Hepatocyte (in vitro differentiated cells): ENCODE results near the gene OGFOD1. TPM values are rescaled to one million over a fixed set of nuclear protein-coding genes. Genes with fewer than 3 reads are reported as not detected.

Experiments
- DNase-seq: peaks from one replicate; pipeline ENCODE4 v3.0.0-alpha.2; 2016; ENCODE audit warnings: low spot score
- H2AFZ ChIP-seq: fragments of 200-600 bp; sonication (generic); 2 replicates; pipeline ENCODE4 v1.6.0; 2016; ENCODE audit warnings: antibody characterized with exemption, mild to moderate bottlenecking
- H3K27ac ChIP-seq: fragments of 200-600 bp; sonication (generic); 2 replicates; pipeline ENCODE4 v1.5.1; 2016; ENCODE audit warnings: mild to moderate bottlenecking
- H3K27me3 ChIP-seq: fragments of 200-600 bp; sonication (generic); 2 replicates; pipeline ENCODE4 v1.6.1; 2016
- H3K36me3 ChIP-seq: fragments of 200-600 bp; sonication (generic); replicated peaks from 2 replicates; pipeline ENCODE4 v1.5.1; 2016; ENCODE audit warnings: low read depth; ENCODE audit not compliant: insufficient read depth
- H3K4me1 ChIP-seq: fragments of 200-600 bp; sonication (generic); 2 replicates; pipeline ENCODE4 v1.5.1; 2016; ENCODE audit warnings: mild to moderate bottlenecking, moderate library complexity; ENCODE audit not compliant: insufficient read depth
- H3K4me2 ChIP-seq: fragments of 200-600 bp; sonication (generic); 2 replicates; pipeline ENCODE4 v1.6.0; 2016
- H3K4me3 ChIP-seq: fragments of 200-600 bp; sonication (generic); 2 replicates; pipeline ENCODE4 v1.5.1; 2016; ENCODE audit warnings: mild to moderate bottlenecking
- H3K79me2 ChIP-seq: fragments of 200-600 bp; sonication (generic); 2 replicates; pipeline ENCODE4 v1.6.0; 2017; ENCODE audit warnings: mild to moderate bottlenecking
- H3K9me2 ChIP-seq: fragments of 200-600 bp; sonication (generic); replicated peaks from 2 replicates; pipeline ENCODE4 v1.6.0; 2017; ENCODE audit warnings: mild to moderate bottlenecking; ENCODE audit not compliant: insufficient read depth
- H3K9me3 ChIP-seq: fragments of 200-600 bp; sonication (generic); 2 replicates; pipeline ENCODE4 v1.5.1; 2016; ENCODE audit warnings: low read depth, mild to moderate bottlenecking
- H4K20me1 ChIP-seq: fragments of 200-600 bp; sonication (generic); 2 replicates; pipeline ENCODE4 v1.6.0; 2016; ENCODE audit warnings: mild to moderate bottlenecking; ENCODE audit not compliant: insufficient read depth, poor library complexity, severe bottlenecking
- EZH2 ChIP-seq: fragments of 200-600 bp; sonication (generic); IDR thresholded peaks from 2 replicates; pipeline ENCODE4 v1.6.1; 2016; ENCODE audit warnings: antibody characterized with exemption, mild to moderate bottlenecking, borderline replicate concordance
- EZH2phosphoT487 ChIP-seq: fragments of 200-600 bp; sonication (generic); IDR thresholded peaks from one replicate; pipeline ENCODE4 v1.6.1; 2018; ENCODE audit warnings: antibody characterized with exemption, mild to moderate bottlenecking, low read depth, moderate library complexity; ENCODE audit not compliant: unreplicated experiment, severe bottlenecking
- WGBS: methylation state at CpG from one replicate; pipeline ENCODE4 v1.1.6; 2016; ENCODE audit warnings: low lambda C conversion rate; ENCODE audit errors: missing lambda C conversion rate; 5-methylcytosine and 5-hydroxymethylcytosine counted together
- polyA plus RNA-seq: library from polyadenylated mRNA; unstranded; fragments of >200 nt; fragmentation: Nextera tagmentation; extraction: Ambion mirVana; gene quantifications from 2 replicates; pipeline ENCODE4 v1.2.1, GENCODE V29; 2016
- total RNA-seq: library from RNA; depleted of rRNA; stranded (reverse); fragments of >200 nt; gene quantifications from 2 replicates; pipeline ENCODE4 v1.2.3, GENCODE V29; 2014
- TF ChIP-seq, protein P1 (sequence below): fragments of 200-600 bp; sonication (generic); IDR thresholded peaks from 2 replicates; pipeline ENCODE4 v1.5.1; 2016; ENCODE audit warnings: antibody characterized with exemption, mild to moderate bottlenecking; ENCODE audit not compliant: poor library complexity

The OGFOD1 gene
- total and polyA plus RNA-seq, 2 experiments from 2014 or later = 55.5 to 58.9 TPM

DNA sequence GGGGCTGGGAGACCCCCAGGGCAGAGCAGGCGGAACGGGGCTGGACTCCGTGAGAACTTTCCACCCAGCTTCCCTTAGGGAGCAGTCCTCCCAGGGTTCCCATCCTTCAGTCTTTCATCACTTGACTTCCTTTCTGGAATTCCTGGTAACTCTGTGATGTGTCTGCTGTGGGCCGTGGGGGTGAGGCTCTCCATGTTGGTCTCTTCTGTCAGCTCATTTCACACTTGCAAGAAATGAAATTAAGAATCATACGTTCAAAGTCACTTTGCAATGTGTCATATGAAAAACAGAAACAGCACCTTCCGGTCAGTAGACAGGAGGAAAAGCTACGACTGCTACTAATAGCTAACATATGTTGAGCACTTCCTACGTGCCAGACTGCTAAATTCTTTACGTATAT is 73.9 kb downstream of the OGFOD1 start:
- Histone ChIP-seq H3K36me3 (no peaks in the 10 kb centered on the region), H2AFZ (no peak overlapping the region), H3K4me3 (no peak overlapping the region), H3K4me2 (no peak overlapping the region), H4K20me1 (no peaks in the 10 kb centered on the region), H3K9me3 (no peaks in the 10 kb centered on the region), H3K79me2 (no peaks in the 10 kb centered on the region), H3K9me2 (no peaks in the 10 kb centered on the region), H3K4me1 (peaks cover 3% of the 10 kb centered on the region), H3K27me3 (peaks cover 13% of the 10 kb centered on the region), H3K27ac (no peak overlapping the region)
- TF ChIP-seq, protein P1, sequence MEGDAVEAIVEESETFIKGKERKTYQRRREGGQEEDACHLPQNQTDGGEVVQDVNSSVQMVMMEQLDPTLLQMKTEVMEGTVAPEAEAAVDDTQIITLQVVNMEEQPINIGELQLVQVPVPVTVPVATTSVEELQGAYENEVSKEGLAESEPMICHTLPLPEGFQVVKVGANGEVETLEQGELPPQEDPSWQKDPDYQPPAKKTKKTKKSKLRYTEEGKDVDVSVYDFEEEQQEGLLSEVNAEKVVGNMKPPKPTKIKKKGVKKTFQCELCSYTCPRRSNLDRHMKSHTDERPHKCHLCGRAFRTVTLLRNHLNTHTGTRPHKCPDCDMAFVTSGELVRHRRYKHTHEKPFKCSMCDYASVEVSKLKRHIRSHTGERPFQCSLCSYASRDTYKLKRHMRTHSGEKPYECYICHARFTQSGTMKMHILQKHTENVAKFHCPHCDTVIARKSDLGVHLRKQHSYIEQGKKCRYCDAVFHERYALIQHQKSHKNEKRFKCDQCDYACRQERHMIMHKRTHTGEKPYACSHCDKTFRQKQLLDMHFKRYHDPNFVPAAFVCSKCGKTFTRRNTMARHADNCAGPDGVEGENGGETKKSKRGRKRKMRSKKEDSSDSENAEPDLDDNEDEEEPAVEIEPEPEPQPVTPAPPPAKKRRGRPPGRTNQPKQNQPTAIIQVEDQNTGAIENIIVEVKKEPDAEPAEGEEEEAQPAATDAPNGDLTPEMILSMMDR = no peak
- no peak for TF ChIP-seq EZH2phosphoT487
- TF ChIP-seq EZH2 = no peak
- WGBS = 52% methylated on average over 9 of the region's 9 CpGs
- DNase-seq = no peak

Other genes starting within 250 kb of the OGFOD1 start
- 109 and 135 TPM in 2 replicates for gene AMFR, start 26.0 kb upstream of the OGFOD1 start, total RNA-seq
- 56.2 and 67.2 TPM in 2 replicates for gene AMFR, start 26.0 kb upstream of the OGFOD1 start, polyA plus RNA-seq
- 75.3 and 76.6 TPM in 2 replicates for gene NUDT21, start 222 bp upstream of the OGFOD1 start, total RNA-seq
- gene NUDT21, start 222 bp upstream of the OGFOD1 start, polyA plus RNA-seq = 44.7 and 47.4 TPM in 2 replicates
- gene BBS2, start 68.5 kb downstream of the OGFOD1 start, total RNA-seq = 39.0 and 47.0 TPM in 2 replicates
- gene BBS2, start 68.5 kb downstream of the OGFOD1 start, polyA plus RNA-seq = 31.5 and 40.8 TPM in 2 replicates
- not detected in 2 replicates for gene MT4, start 113.5 kb downstream of the OGFOD1 start, total RNA-seq
- gene MT4, start 113.5 kb downstream of the OGFOD1 start, polyA plus RNA-seq = not detected in 2 replicates
- gene MT3, start 138.0 kb downstream of the OGFOD1 start, total RNA-seq = not detected in 2 replicates
- not detected in 2 replicates for gene MT3, start 138.0 kb downstream of the OGFOD1 start, polyA plus RNA-seq
- 64.9 and 70.3 TPM in 2 replicates for gene MT2A, start 157.0 kb downstream of the OGFOD1 start, total RNA-seq
- 914 and 1,143 TPM in 2 replicates for gene MT2A, start 157.0 kb downstream of the OGFOD1 start, polyA plus RNA-seq
- gene MT1E, start 174.2 kb downstream of the OGFOD1 start, total RNA-seq = 42.3 and 65.5 TPM in 2 replicates
- 105 and 121 TPM in 2 replicates for gene MT1E, start 174.2 kb downstream of the OGFOD1 start, polyA plus RNA-seq
- gene MT1M, start 181.1 kb downstream of the OGFOD1 start, total RNA-seq = 0.60 TPM in 1 of 2 replicates, not detected in the other
- gene MT1M, start 181.1 kb downstream of the OGFOD1 start, polyA plus RNA-seq = 0.26 TPM in 1 of 2 replicates, not detected in the other
- gene MT1A, start 187.1 kb downstream of the OGFOD1 start, total RNA-seq = not detected in 2 replicates
- 1.9 and 2.7 TPM in 2 replicates for gene MT1A, start 187.1 kb downstream of the OGFOD1 start, polyA plus RNA-seq
- gene MT1B, start 200.3 kb downstream of the OGFOD1 start, total RNA-seq = not detected in 2 replicates
- gene MT1B, start 200.3 kb downstream of the OGFOD1 start, polyA plus RNA-seq = 0.47 and 2.2 TPM in 2 replicates
- gene MT1F, start 206.4 kb downstream of the OGFOD1 start, total RNA-seq = 3.1 and 7.1 TPM in 2 replicates
- gene MT1F, start 206.4 kb downstream of the OGFOD1 start, polyA plus RNA-seq = 8.7 and 11.8 TPM in 2 replicates
- 49.7 and 64.1 TPM in 2 replicates for gene MT1G, start 216.5 kb downstream of the OGFOD1 start, total RNA-seq
- 44.5 and 45.3 TPM in 2 replicates for gene MT1G, start 216.5 kb downstream of the OGFOD1 start, polyA plus RNA-seq
- gene MT1H, start 218.3 kb downstream of the OGFOD1 start, total RNA-seq = 2.1 TPM in 1 of 2 replicates, not detected in the other
- 2.0 and 13.5 TPM in 2 replicates for gene MT1H, start 218.3 kb downstream of the OGFOD1 start, polyA plus RNA-seq
- gene MT1X, start 230.9 kb downstream of the OGFOD1 start, total RNA-seq = 39.8 and 52.0 TPM in 2 replicates
- gene MT1X, start 230.9 kb downstream of the OGFOD1 start, polyA plus RNA-seq = 121 and 127 TPM in 2 replicates